ENCODE measurements around the gene AFDN.

AFDN gene

GRCh38 chr6:168004945-168005344 lies 178.2 kb downstream of the AFDN start:
- Histone ChIP-seq H3K36me3 (ENCODE audit: control insufficient read depth in 2 of 2, insufficient read depth in 2 of 2, low read length in 2 of 2) (no peaks in the 10 kb centered on the region), H3K9me3 (ENCODE audit: control insufficient read depth in 2 of 2, low read length in 2 of 2) (no peaks in the 10 kb centered on the region), H3K4me3 (ENCODE audit: low read length in 2 of 2) (no peak overlapping the region)

DNA sequence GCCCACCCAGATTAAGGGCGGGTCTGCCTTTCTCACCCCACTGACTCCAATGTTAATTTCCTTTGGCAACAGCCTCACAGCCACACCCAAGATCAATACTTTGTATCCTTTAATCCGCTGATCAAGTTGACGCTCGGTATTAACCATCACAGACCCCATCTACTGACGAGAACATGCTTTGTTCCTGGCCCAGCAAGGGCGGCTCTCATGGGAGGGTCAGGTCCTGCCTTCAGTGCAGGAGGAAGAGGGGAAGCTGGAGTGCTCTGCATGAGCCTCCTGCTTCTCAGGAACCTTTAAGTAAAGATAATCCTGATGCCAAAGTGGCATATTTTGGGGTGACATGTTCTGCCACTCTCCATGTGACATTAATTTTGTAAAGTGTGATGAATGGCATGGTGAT lies 179.1 kb downstream of the AFDN start:
- H3K4me3 ChIP-seq (ENCODE audit: low read length in 2 of 2): no peak overlapping the region
- H3K27ac ChIP-seq (ENCODE audit: low read length): no peak overlapping the region
- H3K9ac ChIP-seq (ENCODE audit: low read length in 2 of 2): no peak overlapping the region
- no peaks in the 10 kb centered on the region for H3K9me3 ChIP-seq (ENCODE audit: control insufficient read depth in 2 of 2, low read length in 2 of 2)
- H3K27me3 ChIP-seq (ENCODE audit: control insufficient read depth in 1 of 2, insufficient read depth in 2 of 2, low read length in 2 of 2): peaks cover 0 to 5% of the 10 kb centered on the region in 2 donors
- H3K36me3 ChIP-seq (ENCODE audit: control insufficient read depth in 2 of 2, insufficient read depth in 2 of 2, low read length in 2 of 2): no peaks in the 10 kb centered on the region
- no peaks in the 10 kb centered on the region for H3K4me1 ChIP-seq (ENCODE audit: control insufficient read depth, insufficient read depth, low read length)

More at GRCh38 chr6:168004945-168005344, 178.2 kb downstream of the AFDN start:
- H3K27ac ChIP-seq (ENCODE audit: low read length): no peak overlapping the region
- peaks cover 0 to 6% of the 10 kb centered on the region in 2 donors for H3K27me3 ChIP-seq (ENCODE audit: control insufficient read depth in 1 of 2, insufficient read depth in 2 of 2, low read length in 2 of 2)
- H3K4me1 ChIP-seq (ENCODE audit: control insufficient read depth, insufficient read depth, low read length): no peaks in the 10 kb centered on the region
- no peak overlapping the region for H3K9ac ChIP-seq (ENCODE audit: low read length in 2 of 2)

- no peaks in the 10 kb centered on the region for H3K4me1 ChIP-seq (ENCODE audit: control insufficient read depth, insufficient read depth, low read length)
- H3K27me3 ChIP-seq (ENCODE audit: control insufficient read depth in 1 of 2, insufficient read depth in 2 of 2, low read length in 2 of 2): peaks cover 0 to 2% of the 10 kb centered on the region in 2 donors
Measured at GRCh38 chr6:168007592-168008338, 181.1 kb downstream of the AFDN start.

GRCh38 chr6:168009331-168009730 lies 182.6 kb downstream of the AFDN start:
- Histone ChIP-seq H3K27me3 (ENCODE audit: control insufficient read depth in 1 of 2, insufficient read depth in 2 of 2, low read length in 2 of 2) (no peaks in the 10 kb centered on the region), H3K27ac (ENCODE audit: low read length) (no peak overlapping the region), H3K4me3 (ENCODE audit: low read length in 2 of 2) (no peak overlapping the region), H3K36me3 (ENCODE audit: control insufficient read depth in 2 of 2, insufficient read depth in 2 of 2, low read length in 2 of 2) (no peaks in the 10 kb centered on the region), H3K4me1 (ENCODE audit: control insufficient read depth, insufficient read depth, low read length) (no peaks in the 10 kb centered on the region), H3K9ac (ENCODE audit: low read length in 2 of 2) (no peak overlapping the region), H3K9me3 (ENCODE audit: control insufficient read depth in 2 of 2, low read length in 2 of 2) (peaks cover 3 to 13% of the 10 kb centered on the region in 2 donors)

More at GRCh38 chr6:168007592-168008338, 181.1 kb downstream of the AFDN start:
- H3K36me3 ChIP-seq (ENCODE audit: control insufficient read depth in 2 of 2, insufficient read depth in 2 of 2, low read length in 2 of 2): no peaks in the 10 kb centered on the region
- H3K9ac ChIP-seq (ENCODE audit: low read length in 2 of 2): no peak overlapping the region
- H3K9me3 ChIP-seq (ENCODE audit: control insufficient read depth in 2 of 2, low read length in 2 of 2): peaks cover 3 to 13% of the 10 kb centered on the region in 2 donors
- no peak overlapping the region for H3K27ac ChIP-seq (ENCODE audit: low read length)
- H3K4me3 ChIP-seq (ENCODE audit: low read length in 2 of 2): no peak overlapping the region

- no peak overlapping the region for H3K9ac ChIP-seq (ENCODE audit: low read length in 2 of 2)
- H3K4me3 ChIP-seq (ENCODE audit: low read length in 2 of 2): no peak overlapping the region
- no peaks in the 10 kb centered on the region for H3K4me1 ChIP-seq (ENCODE audit: control insufficient read depth, insufficient read depth, low read length)
- H3K9me3 ChIP-seq (ENCODE audit: control insufficient read depth in 2 of 2, low read length in 2 of 2): peaks cover 3 to 13% of the 10 kb centered on the region in 2 donors
- H3K27me3 ChIP-seq (ENCODE audit: control insufficient read depth in 1 of 2, insufficient read depth in 2 of 2, low read length in 2 of 2): no peaks in the 10 kb centered on the region
- no peaks in the 10 kb centered on the region for H3K36me3 ChIP-seq (ENCODE audit: control insufficient read depth in 2 of 2, insufficient read depth in 2 of 2, low read length in 2 of 2)
- no peak overlapping the region for H3K27ac ChIP-seq (ENCODE audit: low read length)
Measured at GRCh38 chr6:168011291-168011690, 184.6 kb downstream of the AFDN start.

DNA sequence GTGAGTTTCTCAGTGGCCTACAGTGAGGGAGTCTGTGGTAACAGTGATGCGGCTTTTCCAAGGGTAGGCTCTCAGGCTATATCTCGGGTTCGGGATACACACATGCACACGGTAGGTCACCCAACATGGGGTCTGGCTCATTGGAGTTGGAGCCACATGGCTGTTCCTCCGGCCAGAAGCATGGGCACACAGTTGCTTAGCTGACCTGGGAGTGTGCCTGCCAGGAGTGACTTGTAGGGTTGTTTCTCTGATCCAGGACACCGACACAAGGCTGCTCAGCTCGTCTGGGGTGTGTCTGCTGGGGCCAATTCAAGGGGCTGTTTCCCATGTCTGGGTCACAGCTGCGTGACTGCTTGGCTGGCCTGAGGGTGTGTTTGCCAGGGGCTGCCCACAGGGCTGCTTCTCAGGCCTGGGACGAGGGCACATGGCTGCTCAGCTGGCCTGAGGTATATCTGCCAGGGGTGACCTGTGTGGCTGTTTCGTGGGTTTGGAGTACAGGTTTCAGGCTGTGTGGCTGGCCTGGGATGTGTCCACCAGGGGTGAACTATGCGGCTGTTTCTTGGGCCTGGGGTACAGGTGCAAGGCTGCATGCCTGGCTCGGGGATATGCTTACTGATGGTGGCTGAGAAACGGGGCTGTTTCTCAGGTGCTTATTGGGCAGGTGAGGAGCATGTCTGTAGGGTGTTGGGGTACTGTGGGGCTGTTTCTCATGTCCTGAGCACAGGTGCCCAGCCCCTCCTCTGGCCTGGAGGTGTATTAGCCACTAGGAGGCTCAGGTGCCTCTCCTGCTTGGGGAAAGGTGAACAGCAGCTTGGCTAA lies 185.9 kb downstream of the AFDN start:
- H3K9ac ChIP-seq (ENCODE audit: low read length in 2 of 2): no peak overlapping the region
- no peaks in the 10 kb centered on the region for H3K36me3 ChIP-seq (ENCODE audit: control insufficient read depth in 2 of 2, insufficient read depth in 2 of 2, low read length in 2 of 2)
- H3K27ac ChIP-seq (ENCODE audit: low read length): no peak overlapping the region
- H3K4me1 ChIP-seq (ENCODE audit: control insufficient read depth, insufficient read depth, low read length): no peaks in the 10 kb centered on the region
- H3K27me3 ChIP-seq (ENCODE audit: control insufficient read depth in 1 of 2, insufficient read depth in 2 of 2, low read length in 2 of 2): peaks cover 0 to 2% of the 10 kb centered on the region in 2 donors
- H3K9me3 ChIP-seq (ENCODE audit: control insufficient read depth in 2 of 2, low read length in 2 of 2): peaks cover 3 to 13% of the 10 kb centered on the region in 2 donors
- H3K4me3 ChIP-seq (ENCODE audit: low read length in 2 of 2): no peak overlapping the region

DNA sequence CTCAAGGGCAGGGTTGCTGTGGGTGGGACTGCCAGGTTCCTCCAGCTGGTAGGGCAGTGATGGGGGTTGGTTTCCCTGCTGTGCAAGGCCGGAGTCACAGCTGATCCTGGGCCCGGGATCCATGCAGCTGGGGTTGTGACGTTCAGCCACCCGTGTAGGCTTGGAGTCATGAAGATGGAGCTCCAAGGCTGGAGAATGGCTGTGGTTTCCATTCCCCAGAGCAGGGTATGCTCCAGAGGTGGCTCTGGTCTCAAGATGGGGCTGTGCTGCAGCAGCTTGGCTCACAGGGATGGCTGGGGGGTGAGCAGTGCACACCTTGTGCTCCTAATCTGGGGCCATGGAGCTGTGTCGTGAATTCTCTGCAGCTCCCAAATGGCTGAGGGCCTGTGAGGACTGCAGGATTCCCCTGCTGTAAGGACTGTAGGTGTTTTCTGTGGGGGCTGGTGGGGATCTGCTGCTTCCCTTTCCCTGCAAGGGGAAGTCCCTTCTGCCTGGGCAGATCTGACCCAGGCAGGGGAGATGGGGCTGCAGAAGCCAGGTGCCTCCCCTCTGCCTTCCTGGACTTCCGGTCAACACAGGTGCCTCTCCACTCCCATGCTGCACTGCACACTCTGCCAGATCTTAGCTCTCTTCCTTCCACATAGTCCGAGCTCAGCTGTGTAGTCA lies 186.7 kb downstream of the AFDN start:
- peaks cover 3 to 13% of the 10 kb centered on the region in 2 donors for H3K9me3 ChIP-seq (ENCODE audit: control insufficient read depth in 2 of 2, low read length in 2 of 2)
- no peaks in the 10 kb centered on the region for H3K4me1 ChIP-seq (ENCODE audit: control insufficient read depth, insufficient read depth, low read length)
- H3K4me3 ChIP-seq (ENCODE audit: low read length in 2 of 2): no peak overlapping the region
- peaks cover 0 to 2% of the 10 kb centered on the region in 2 donors for H3K27me3 ChIP-seq (ENCODE audit: control insufficient read depth in 1 of 2, insufficient read depth in 2 of 2, low read length in 2 of 2)
- no peaks in the 10 kb centered on the region for H3K36me3 ChIP-seq (ENCODE audit: control insufficient read depth in 2 of 2, insufficient read depth in 2 of 2, low read length in 2 of 2)
- H3K9ac ChIP-seq (ENCODE audit: low read length in 2 of 2): no peak overlapping the region
- no peak overlapping the region for H3K27ac ChIP-seq (ENCODE audit: low read length)

GRCh38 chr6:168014428-168014827 lies 187.7 kb downstream of the AFDN start:
- peaks cover 0 to 2% of the 10 kb centered on the region in 2 donors for H3K27me3 ChIP-seq (ENCODE audit: control insufficient read depth in 1 of 2, insufficient read depth in 2 of 2, low read length in 2 of 2)
- no peak overlapping the region for H3K27ac ChIP-seq (ENCODE audit: low read length)
- peaks cover 3 to 13% of the 10 kb centered on the region in 2 donors for H3K9me3 ChIP-seq (ENCODE audit: control insufficient read depth in 2 of 2, low read length in 2 of 2)
- no peak overlapping the region for H3K4me3 ChIP-seq (ENCODE audit: low read length in 2 of 2)
- H3K9ac ChIP-seq (ENCODE audit: low read length in 2 of 2): no peak overlapping the region
- no peaks in the 10 kb centered on the region for H3K4me1 ChIP-seq (ENCODE audit: control insufficient read depth, insufficient read depth, low read length)
- H3K36me3 ChIP-seq (ENCODE audit: control insufficient read depth in 2 of 2, insufficient read depth in 2 of 2, low read length in 2 of 2): no peaks in the 10 kb centered on the region

DNA sequence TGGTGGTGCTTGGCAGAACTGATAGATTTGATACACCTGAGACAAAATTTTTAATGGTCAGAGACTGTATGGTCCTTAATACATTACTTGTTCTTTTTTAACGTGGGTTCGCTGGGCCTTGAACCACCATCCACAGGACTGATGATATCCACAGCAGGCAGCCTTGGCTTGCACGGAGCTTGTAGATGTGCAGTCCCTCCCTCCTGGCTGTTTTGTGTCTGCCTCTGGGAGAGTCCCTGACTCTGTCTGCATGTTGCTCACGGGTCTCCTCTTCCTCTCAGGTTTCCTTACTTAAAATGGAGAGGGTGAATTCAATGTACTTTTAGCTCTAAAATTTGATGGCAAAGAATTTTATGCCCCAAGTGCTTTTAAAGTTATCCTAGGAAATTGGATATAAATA lies 188.3 kb downstream of the AFDN start:
- no peak overlapping the region for H3K4me3 ChIP-seq (ENCODE audit: low read length in 2 of 2)
- H3K36me3 ChIP-seq (ENCODE audit: control insufficient read depth in 2 of 2, insufficient read depth in 2 of 2, low read length in 2 of 2): no peaks in the 10 kb centered on the region
- no peak overlapping the region for H3K9ac ChIP-seq (ENCODE audit: low read length in 2 of 2)
- peaks cover 0 to 2% of the 10 kb centered on the region in 2 donors for H3K27me3 ChIP-seq (ENCODE audit: control insufficient read depth in 1 of 2, insufficient read depth in 2 of 2, low read length in 2 of 2)
- H3K27ac ChIP-seq (ENCODE audit: low read length): no peak overlapping the region
- H3K9me3 ChIP-seq (ENCODE audit: control insufficient read depth in 2 of 2, low read length in 2 of 2): peaks cover 3 to 13% of the 10 kb centered on the region in 2 donors
- no peaks in the 10 kb centered on the region for H3K4me1 ChIP-seq (ENCODE audit: control insufficient read depth, insufficient read depth, low read length)

- Histone ChIP-seq H3K9me3 (ENCODE audit: control insufficient read depth in 2 of 2, low read length in 2 of 2) (peaks cover 3 to 13% of the 10 kb centered on the region in 2 donors), H3K27ac (ENCODE audit: low read length) (no peak overlapping the region), H3K9ac (ENCODE audit: low read length in 2 of 2) (no peak overlapping the region), H3K4me1 (ENCODE audit: control insufficient read depth, insufficient read depth, low read length) (no peaks in the 10 kb centered on the region), H3K27me3 (ENCODE audit: control insufficient read depth in 1 of 2, insufficient read depth in 2 of 2, low read length in 2 of 2) (peaks cover 0 to 2% of the 10 kb centered on the region in 2 donors), H3K4me3 (ENCODE audit: low read length in 2 of 2) (no peak overlapping the region), H3K36me3 (ENCODE audit: control insufficient read depth in 2 of 2, insufficient read depth in 2 of 2, low read length in 2 of 2) (no peaks in the 10 kb centered on the region)
Measured at GRCh38 chr6:168015482-168016175, 188.9 kb downstream of the AFDN start.
